ENCODE results near the gene EXOC4. TPM values are rescaled to one million over a fixed set of nuclear protein-coding genes. Genes with fewer than 3 reads are reported as not detected.

EXOC4 gene
- total and polyA plus RNA-seq, 2 of the 8 experiments (the other 6 are each of a cell fraction or from before 2014, with no cell fraction given), result 27.0 to 67.3 TPM

DNA sequence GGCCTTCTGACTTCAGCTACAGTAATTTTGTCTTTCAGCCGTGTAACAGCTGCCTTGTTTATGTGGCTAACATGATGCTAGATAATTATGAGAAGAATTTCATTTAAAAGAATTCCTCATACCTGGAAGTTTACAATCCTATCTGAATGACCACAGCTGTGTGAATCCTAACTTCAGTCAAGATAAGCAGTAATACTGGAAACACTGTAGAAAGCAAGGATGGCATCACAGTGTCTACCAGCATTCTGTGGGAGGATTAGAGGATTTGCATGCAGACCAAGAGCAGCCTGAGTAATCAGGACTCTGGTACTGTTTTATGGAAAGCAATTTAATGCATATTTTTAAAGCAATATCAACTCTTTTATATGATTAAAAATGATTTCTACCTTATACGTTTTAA lies 282.4 kb downstream of the EXOC4 start:
- Histone ChIP-seq H4K20me1 (replicated peaks in 1 of 2; ENCODE audit: control insufficient read depth in 1 of 2, insufficient read depth in 2 of 2, low read length in 2 of 2) (no peaks in the 10 kb centered on the region), H3K14ac (ENCODE audit: insufficient read length) (no peak overlapping the region), H2AFZ (ENCODE audit: low read length) (no peak overlapping the region), H2BK12ac (ENCODE audit: low read depth, low read length) (no peak overlapping the region), H3K23me2 (ENCODE audit: low read depth, low read length) (no peaks in the 10 kb centered on the region), H3K9me3 (ENCODE audit: insufficient read depth in 2 of 2, low read depth in 1 of 2, low read length in 1 of 2) (no peaks in the 10 kb centered on the region), H3K4me3 (ENCODE audit: extremely low read depth in 1 of 4, insufficient read depth in 2 of 4, low read depth in 3 of 4, low read length in 4 of 4) (no peak overlapping the region), H3K79me2 (ENCODE audit: control insufficient read depth in 1 of 2, insufficient read depth in 2 of 2, low read length in 2 of 2) (no peaks in the 10 kb centered on the region), H4K5ac (ENCODE audit: insufficient read length, low read depth, low read length) (no peak overlapping the region), H3K4me1 (replicated peaks in 1 of 4; ENCODE audit: control insufficient read depth in 3 of 4, insufficient read depth in 4 of 4, low read length in 3 of 4) (no peaks in the 10 kb centered on the region), H3K56ac (replicated peaks; ENCODE audit: insufficient read length, low read depth, low read length) (no peak overlapping the region), H2BK20ac (ENCODE audit: low read length) (no peak overlapping the region), H3K4me2 (ENCODE audit: insufficient read depth in 1 of 2, low read depth in 2 of 2, low read length in 2 of 2) (no peak overlapping the region), H4K8ac (ENCODE audit: extremely low read depth, insufficient read depth, low read length) (no peak overlapping the region), H3K18ac (ENCODE audit: extremely low read depth, low read length) (no peak overlapping the region), H2BK120ac (replicated peaks; ENCODE audit: low read depth, low read length) (no peak overlapping the region), H3K27me3 (replicated peaks in 1 of 4; ENCODE audit: control insufficient read depth in 3 of 4, extremely low read depth in 1 of 4, insufficient read depth in 3 of 4, low read length in 3 of 4) (no peaks in the 10 kb centered on the region), H3K79me1 (ENCODE audit: low read depth, low read length) (no peaks in the 10 kb centered on the region), H3K4ac (replicated peaks; ENCODE audit: insufficient read length, low read depth, low read length) (no peak overlapping the region), H3K9ac (replicated peaks in 1 of 4; ENCODE audit: extremely low read depth in 1 of 4, low read depth in 3 of 4, low read length in 3 of 4) (no peak overlapping the region), H4K91ac (replicated peaks; ENCODE audit: insufficient read length, low read length) (no peak overlapping the region), H2BK5ac (ENCODE audit: low read depth, low read length) (no peak overlapping the region), H3K36me3 (ENCODE audit: control insufficient read depth in 2 of 4, insufficient read depth in 4 of 4, low read length in 3 of 4) (no peaks in the 10 kb centered on the region), H3K23ac (ENCODE audit: insufficient read length) (no peak overlapping the region), H2BK15ac (ENCODE audit: low read length) (no peak overlapping the region), H3K27ac (ENCODE audit: low read depth, low read length) (no peak overlapping the region), H2AK5ac (ENCODE audit: low read depth, low read length) (no peak overlapping the region)
- DNase-seq (ENCODE audit: low read depth in 1 of 2, low spot score in 2 of 2) (no peak), FAIRE-seq (no peak)
- POLR2A ChIA-PET (ENCODE audit: partially characterized antibody), result no interaction called here
- CTCF ChIA-PET (ENCODE audit: partially characterized antibody), result no interaction called here
- WGBS, 2 experiments (ENCODE audit: extremely low coverage in 1 of 2, insufficient coverage in 1 of 2, insufficient read length in 1 of 2, insufficient replicate concordance in 2 of 2, low coverage in 1 of 2, low lambda C conversion rate in 2 of 2, missing lambda C conversion rate in 1 of 2), result 93% methylated on average over 2 of the region's 2 CpGs; no CpG with 5 or more reads in 1 of the 2 experiments
- TF ChIP-seq PHF8 (conservative IDR thresholded peaks at IDR 0.05; ENCODE audit: low read depth, low read length), result no peak
- TF ChIP-seq CHD1 (IDR thresholded peaks at IDR 0.05; ENCODE audit: low read depth, low read length), result no peak
